ENCODE data around the gene SPACA6. TPM values are rescaled to one million over a fixed set of nuclear protein-coding genes. Genes with fewer than 3 reads are reported as not detected.
"Not testable (repeated sequence)": the region's sequence is repeated elsewhere in the genome, so short reads cannot be mapped to it uniquely, and the experiment has no call there.

Gene SPACA6
- total and polyA plus RNA-seq, 2 donors from 2014 or later, result 18.9 to 25.4 TPM

DNA sequence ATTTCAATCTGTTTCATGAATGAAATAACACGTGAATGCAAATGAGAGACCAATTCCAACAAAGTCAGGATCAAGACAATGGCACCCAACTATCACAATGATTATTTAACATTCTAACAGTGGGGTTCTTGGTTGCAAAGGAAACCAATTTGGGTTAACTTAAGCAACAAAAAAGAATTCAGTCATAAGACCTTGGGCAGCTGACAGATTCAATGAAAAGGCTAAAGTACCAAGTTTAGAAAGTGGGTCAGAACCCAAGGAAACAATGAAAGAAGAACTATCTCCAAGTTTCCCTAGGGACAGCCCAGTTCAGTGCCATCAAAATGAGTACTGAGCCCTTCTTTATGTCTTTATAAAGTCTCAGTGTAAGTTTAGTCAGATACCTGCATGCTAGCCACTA is 29.0 kb upstream of the SPACA6 start:
- Histone ChIP-seq H3K4me1 (ENCODE audit: control insufficient read depth in 2 of 3, insufficient read depth in 2 of 3, low read depth in 1 of 3, low read length in 3 of 3) (no peaks in the 10 kb centered on the region), H3K4me3 (ENCODE audit: low read length in 3 of 3) (no peak overlapping the region), H3K9me3 (ENCODE audit: control insufficient read depth in 2 of 3, insufficient read depth in 1 of 3, low read length in 3 of 3) (no peaks in the 10 kb centered on the region), H3K27ac (ENCODE audit: low read depth in 2 of 2, low read length in 2 of 2) (no peak overlapping the region), H3K36me3 (ENCODE audit: control insufficient read depth in 2 of 3, insufficient read depth in 3 of 3, low read length in 3 of 3) (no peaks in the 10 kb centered on the region), H3K27me3 (ENCODE audit: control insufficient read depth, insufficient read depth, low read length) (no peaks in the 10 kb centered on the region), H3K9ac (ENCODE audit: low read length in 3 of 3) (no peak overlapping the region)
- intact Hi-C loops (cut with DNase I), result no loop called here
- TF ChIP-seq, protein P1, sequence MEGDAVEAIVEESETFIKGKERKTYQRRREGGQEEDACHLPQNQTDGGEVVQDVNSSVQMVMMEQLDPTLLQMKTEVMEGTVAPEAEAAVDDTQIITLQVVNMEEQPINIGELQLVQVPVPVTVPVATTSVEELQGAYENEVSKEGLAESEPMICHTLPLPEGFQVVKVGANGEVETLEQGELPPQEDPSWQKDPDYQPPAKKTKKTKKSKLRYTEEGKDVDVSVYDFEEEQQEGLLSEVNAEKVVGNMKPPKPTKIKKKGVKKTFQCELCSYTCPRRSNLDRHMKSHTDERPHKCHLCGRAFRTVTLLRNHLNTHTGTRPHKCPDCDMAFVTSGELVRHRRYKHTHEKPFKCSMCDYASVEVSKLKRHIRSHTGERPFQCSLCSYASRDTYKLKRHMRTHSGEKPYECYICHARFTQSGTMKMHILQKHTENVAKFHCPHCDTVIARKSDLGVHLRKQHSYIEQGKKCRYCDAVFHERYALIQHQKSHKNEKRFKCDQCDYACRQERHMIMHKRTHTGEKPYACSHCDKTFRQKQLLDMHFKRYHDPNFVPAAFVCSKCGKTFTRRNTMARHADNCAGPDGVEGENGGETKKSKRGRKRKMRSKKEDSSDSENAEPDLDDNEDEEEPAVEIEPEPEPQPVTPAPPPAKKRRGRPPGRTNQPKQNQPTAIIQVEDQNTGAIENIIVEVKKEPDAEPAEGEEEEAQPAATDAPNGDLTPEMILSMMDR (IDR thresholded peaks at IDR 0.05; ENCODE audit: borderline replicate concordance, extremely low read depth, insufficient read depth), result no peak
- DNase-seq (no peak), FAIRE-seq (no peak)

DNA sequence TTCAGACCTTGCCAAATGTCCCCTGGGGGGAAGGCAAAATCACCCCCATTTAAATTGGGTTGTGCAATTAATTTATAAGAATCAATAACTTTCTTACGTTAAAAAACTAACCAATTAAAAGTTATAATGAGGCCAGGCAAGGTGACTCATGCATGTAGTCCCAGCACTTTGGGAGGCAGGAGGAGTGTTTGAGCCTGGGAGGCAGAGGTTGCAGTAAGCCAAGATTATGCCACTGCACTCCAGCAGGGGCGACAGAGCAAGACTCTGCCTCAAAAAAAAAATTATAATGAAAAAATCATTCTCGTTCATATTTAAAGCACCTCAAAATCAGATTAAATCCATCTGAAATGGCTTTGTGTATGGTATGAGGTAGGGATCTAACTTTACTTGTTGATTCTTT is 28.1 kb upstream of the SPACA6 start:
- DNase-seq (no peak), FAIRE-seq (no peak)
- TF ChIP-seq, protein P1 (IDR thresholded peaks at IDR 0.05; ENCODE audit: borderline replicate concordance, extremely low read depth, insufficient read depth), result no peak
- Histone ChIP-seq H3K27ac (ENCODE audit: low read depth in 2 of 2, low read length in 2 of 2) (no peak overlapping the region), H3K4me1 (ENCODE audit: control insufficient read depth in 2 of 3, insufficient read depth in 2 of 3, low read depth in 1 of 3, low read length in 3 of 3) (no peaks in the 10 kb centered on the region), H3K9ac (ENCODE audit: low read length in 3 of 3) (no peak overlapping the region), H3K36me3 (ENCODE audit: control insufficient read depth in 2 of 3, insufficient read depth in 3 of 3, low read length in 3 of 3) (no peaks in the 10 kb centered on the region), H3K4me3 (ENCODE audit: low read length in 3 of 3) (no peak overlapping the region), H3K9me3 (ENCODE audit: control insufficient read depth in 2 of 3, insufficient read depth in 1 of 3, low read length in 3 of 3) (no peaks in the 10 kb centered on the region), H3K27me3 (ENCODE audit: control insufficient read depth, insufficient read depth, low read length) (no peaks in the 10 kb centered on the region)
- intact Hi-C loops (cut with DNase I), result no loop called here

DNA sequence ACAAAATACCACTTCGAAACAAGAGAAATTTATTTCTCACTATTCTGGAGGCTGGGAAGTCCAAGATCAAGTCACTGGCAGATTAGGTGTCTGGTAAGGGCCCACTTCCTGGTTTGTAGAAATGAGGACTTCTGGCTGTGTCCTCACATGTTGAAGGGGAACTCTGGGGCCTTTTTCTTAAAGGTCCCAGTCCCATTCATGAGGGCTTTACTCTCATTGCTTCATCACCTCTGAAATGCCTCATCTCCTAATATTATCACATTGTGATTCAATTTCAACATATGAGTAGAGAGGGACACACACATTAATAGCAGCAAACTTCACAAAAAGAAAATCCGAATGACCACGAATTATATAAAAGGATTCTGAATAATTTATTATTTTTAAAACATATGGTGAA is 24.9 kb upstream of the SPACA6 start:
- FAIRE-seq (no peak), DNase-seq (no peak)
- intact Hi-C loops (cut with DNase I), result no loop called here

DNA sequence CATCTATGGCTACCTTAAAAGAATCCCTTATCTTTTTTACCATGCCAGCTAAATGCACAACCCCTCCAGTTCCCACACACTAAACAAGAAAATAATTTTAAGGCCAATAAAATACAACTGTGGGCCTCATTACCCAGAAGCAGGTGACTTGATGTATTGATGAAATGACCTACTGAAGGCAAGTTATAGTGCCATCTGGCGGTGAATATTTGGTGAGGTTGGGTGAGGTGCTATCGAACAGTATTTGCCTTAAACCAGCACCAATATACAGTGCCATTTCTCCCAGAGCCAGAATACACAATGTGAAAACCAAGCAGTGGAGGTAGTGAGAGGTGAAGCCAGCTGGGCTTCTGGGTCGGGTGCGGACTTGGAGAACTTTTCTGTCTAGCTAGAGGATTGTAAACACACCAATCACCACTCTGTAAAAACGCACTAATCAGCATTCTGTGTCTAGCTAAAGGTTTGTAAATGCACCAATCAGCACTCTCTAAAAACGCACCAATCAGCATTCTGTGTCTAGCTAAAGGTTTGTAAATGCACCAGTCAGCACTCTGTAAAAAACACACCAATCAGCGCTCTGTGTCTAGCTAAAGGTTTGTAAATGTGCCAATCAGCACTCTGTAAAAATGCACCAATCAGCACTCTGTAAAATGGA is 17.1 kb upstream of the SPACA6 start:
- H3K36me3 ChIP-seq (ENCODE audit: control insufficient read depth in 2 of 3, insufficient read depth in 3 of 3, low read length in 3 of 3); H3K27me3 ChIP-seq (ENCODE audit: control insufficient read depth, insufficient read depth, low read length); H3K4me3 ChIP-seq (ENCODE audit: low read length in 3 of 3); DNase-seq; intact Hi-C loops (cut with DNase I); FAIRE-seq; H3K27ac ChIP-seq (ENCODE audit: low read depth in 2 of 2, low read length in 2 of 2); H3K4me1 ChIP-seq (ENCODE audit: control insufficient read depth in 2 of 3, insufficient read depth in 2 of 3, low read depth in 1 of 3, low read length in 3 of 3); H3K9me3 ChIP-seq (ENCODE audit: control insufficient read depth in 2 of 3, insufficient read depth in 1 of 3, low read length in 3 of 3); H3K9ac ChIP-seq (ENCODE audit: low read length in 3 of 3): not testable (repeated sequence)

More for the DNA sequence above, 24.9 kb upstream of the SPACA6 start:
- H3K4me1 ChIP-seq (ENCODE audit: control insufficient read depth in 2 of 3, insufficient read depth in 2 of 3, low read depth in 1 of 3, low read length in 3 of 3), result no peaks in the 10 kb centered on the region
- no peak overlapping the region for H3K4me3 ChIP-seq (ENCODE audit: low read length in 3 of 3)
- H3K9ac ChIP-seq (ENCODE audit: low read length in 3 of 3), result no peak overlapping the region
- TF ChIP-seq, protein P1 (IDR thresholded peaks at IDR 0.05; ENCODE audit: borderline replicate concordance, extremely low read depth, insufficient read depth), result no peak
- H3K27me3 ChIP-seq (ENCODE audit: control insufficient read depth, insufficient read depth, low read length), result no peaks in the 10 kb centered on the region
- no peaks in the 10 kb centered on the region for H3K36me3 ChIP-seq (ENCODE audit: control insufficient read depth in 2 of 3, insufficient read depth in 3 of 3, low read length in 3 of 3)
- H3K9me3 ChIP-seq (ENCODE audit: control insufficient read depth in 2 of 3, insufficient read depth in 1 of 3, low read length in 3 of 3), result no peaks in the 10 kb centered on the region
- no peak overlapping the region for H3K27ac ChIP-seq (ENCODE audit: low read depth in 2 of 2, low read length in 2 of 2)

All from kidney (tissue), 14 donors.